K562 (cell line): ENCODE measurements around the gene FMNL2. TPM values are rescaled to one million over a fixed set of nuclear protein-coding genes. Genes with fewer than 3 reads are reported as not detected.

Experiments used
- ATAC-seq: fragments of 200-7000 bp; cut with Tn5 transposase; 3 replicates; pipeline ENCODE4 v1.9.1; 2020; ENCODE audit warnings: moderate library complexity
- BruUV-seq: library from RNA; stranded (reverse); fragments of 400-500 nt; replicated peaks from 2 replicates; lab custom pipeline; 2021; lab: Mats Ljungman, UMichigan
- CTCF ChIA-PET: fragments of 300-600 bp; formaldehyde crosslinking; extraction: SDS; loops from one replicate; lab custom pipeline; 2021; ENCODE audit warnings: low intra/inter-chr PET ratio; lab: Yijun Ruan, JAX
- POLR2A ChIA-PET: fragments of 300-600, 350-650 bp; sonication (Branson Sonifier 250); formaldehyde crosslinking; extraction: SDS; loops from one replicate; lab custom pipeline; 2021; ENCODE audit warnings: antibody characterized with exemption, inconsistent platforms; lab: Yijun Ruan, JAX
- DNase-seq, 4 experiments: peaks; one replicate each; pipeline versions ENCODE4 v3.0.0 to v3.0.0-alpha.2; 2011 to 2018; ENCODE audit warnings: low spot score in 3 of 4, mixed read lengths in 3 of 4; ENCODE audit errors: extremely low read depth in 1 of 4
- FAIRE-seq: peaks from 2 replicates; lab custom pipeline; 2011; peaks lifted over from hg19 to GRCh38; lab: Jason Lieb, UNC
- H2AFZ ChIP-seq: 2 replicates; pipeline ENCODE4 v1.6.0; 2011; ENCODE audit warnings: low read depth, low read length, control low read depth, inconsistent platforms
- H3K27ac ChIP-seq: fragments of 200-600 bp; 3 replicates; pipeline ENCODE4 v1.8.0; 2011; ENCODE audit warnings: low read depth, mild to moderate bottlenecking, control low read depth, inconsistent platforms, low read length, moderate library complexity, mixed read lengths; ENCODE audit errors: extremely low read depth
- H3K27me3 ChIP-seq, 2 experiments: fragments of 300-600 bp in 1 of 2; 2 replicates in 1 of 2; 3 replicates in 1 of 2; pipeline versions ENCODE4 v1.6.0 to v1.8.0; 2011; ENCODE audit warnings: inconsistent platforms in 2 of 2, low read length in 2 of 2, mild to moderate bottlenecking in 1 of 2, mixed read lengths in 1 of 2, moderate library complexity in 1 of 2; ENCODE audit not compliant: control insufficient read depth in 2 of 2, insufficient read depth in 2 of 2
- H3K36me3 ChIP-seq: fragments of 300-600 bp; 3 replicates; pipeline ENCODE4 v1.8.0; 2011; ENCODE audit warnings: mild to moderate bottlenecking, low read length, inconsistent platforms; ENCODE audit not compliant: control insufficient read depth, insufficient read depth
- H3K4me1 ChIP-seq, 2 experiments: fragments of 200-600 bp in 1 of 2; replicated peaks in 1 of 2; 2 replicates in 1 of 2; 3 replicates in 1 of 2; pipeline versions ENCODE4 v1.5.1 to v1.8.0; 2011; ENCODE audit warnings: inconsistent platforms in 2 of 2, low read length in 2 of 2, mild to moderate bottlenecking in 1 of 2, mixed read lengths in 1 of 2, moderate library complexity in 1 of 2; ENCODE audit not compliant: control insufficient read depth in 2 of 2, insufficient read depth in 2 of 2
- H3K4me2 ChIP-seq: 2 replicates; pipeline ENCODE4 v1.6.1; 2011; ENCODE audit warnings: low read length, control low read depth, inconsistent platforms, mixed read lengths; ENCODE audit not compliant: insufficient read depth
- H3K4me3 ChIP-seq: fragments of 200-600 bp; sonication (generic), shearing (Covaris generic); 2 replicates; pipeline ENCODE4 v1.5.1; 2016; ENCODE audit warnings: control low read depth, inconsistent platforms
- H3K79me2 ChIP-seq: fragments of 200-600 bp; 3 replicates; pipeline ENCODE4 v1.8.0; 2011; ENCODE audit warnings: low read length, inconsistent platforms; ENCODE audit not compliant: control insufficient read depth, insufficient read depth
- H3K9ac ChIP-seq, 2 experiments: 2 replicates each; pipeline versions ENCODE4 v1.6.0 to v1.6.1; 2011; ENCODE audit warnings: low read depth in 2 of 2, low read length in 2 of 2, control low read depth in 1 of 2, inconsistent platforms in 1 of 2, mild to moderate bottlenecking in 1 of 2, mixed read lengths in 1 of 2; ENCODE audit not compliant: insufficient read depth in 1 of 2
- H3K9me1 ChIP-seq: one replicate; pipeline ENCODE4 v1.6.0; 2011; ENCODE audit warnings: inconsistent platforms, mild to moderate bottlenecking, low read length, moderate library complexity; ENCODE audit not compliant: control insufficient read depth, insufficient read depth
- H3K9me3 ChIP-seq: replicated peaks from 2 replicates; pipeline ENCODE4 v1.5.1; 2011; ENCODE audit warnings: low read depth, low read length, inconsistent platforms; ENCODE audit not compliant: control insufficient read depth, insufficient read depth
- H4K20me1 ChIP-seq: replicated peaks from 2 replicates; pipeline ENCODE4 v1.6.1; 2011; ENCODE audit warnings: low read length, inconsistent platforms, mixed read lengths; ENCODE audit not compliant: control insufficient read depth, insufficient read depth
- E2F4 ChIP-seq: sonication (generic); formaldehyde crosslinking; IDR thresholded peaks from 2 replicates; pipeline ENCODE4 v1.8.0; 2022; ENCODE audit warnings: mild to moderate bottlenecking, low read depth, missing genetic modification reagents
- GABPA ChIP-seq: fragments of 200-800 bp; sonication (Bioruptor generic); conservative IDR thresholded peaks from 2 replicates; pipeline ENCODE4 v1.6.1; 2016; ENCODE audit warnings: low read depth, missing genetic modification characterization, missing compliant biosample characterization
- HNRNPH1 ChIP-seq: fragments of 200-400 bp; formaldehyde crosslinking; optimal IDR thresholded peaks from 2 replicates; pipeline ENCODE3; 2017; ENCODE audit warnings: low read depth, mild to moderate bottlenecking, low read length, moderate library complexity
- MECOM ChIP-seq: fragments of 250-450 bp; sonication (Bioruptor Pico); IDR thresholded peaks from 2 replicates; pipeline ENCODE4 v1.8.0; 2022; ENCODE audit warnings: inconsistent platforms
- POU5F1 ChIP-seq: fragments of 150-350 bp; IDR thresholded peaks from 2 replicates; pipeline ENCODE4 v1.6.1; 2014; ENCODE audit warnings: borderline replicate concordance, low read length, low read depth, mild to moderate bottlenecking; ENCODE audit not compliant: partially characterized antibody
- RAD21 ChIP-seq, 2 experiments: fragments of 250-450 bp in 1 of 2; fragments of 450-650 bp in 1 of 2; sonication (Bioruptor Pico) in 1 of 2; formaldehyde crosslinking in 1 of 2; IDR thresholded peaks in 1 of 2; conservative IDR thresholded peaks in 1 of 2; 2 replicates each; pipeline versions ENCODE4 v1.4.0 to v1.8.0; 2020 to 2022; ENCODE audit warnings: mild to moderate bottlenecking in 2 of 2, moderate library complexity in 1 of 2
- REST ChIP-seq, 2 experiments: fragments of 450-650 bp; formaldehyde crosslinking in 1 of 2; IDR thresholded peaks; 2 replicates each; pipeline versions ENCODE4 v1.4.0 to v1.6.1; 2014 to 2020; ENCODE audit warnings: mild to moderate bottlenecking in 2 of 2, borderline replicate concordance in 1 of 2, low read depth in 1 of 2
- TCF3 ChIP-seq: sonication (generic); formaldehyde crosslinking; IDR thresholded peaks from 2 replicates; pipeline ENCODE4 v1.4.0; 2020; ENCODE audit warnings: mild to moderate bottlenecking, missing genetic modification reagents
- USF2 ChIP-seq: sonication (generic); formaldehyde crosslinking; IDR thresholded peaks from 2 replicates; pipeline ENCODE4 v1.5.0; 2020; ENCODE audit warnings: missing genetic modification reagents
- WGBS: fragments of 100-300 bp; shearing (Covaris generic); methylation state at CpG from one replicate; pipeline ENCODE4 v1.1.6; 2016; ENCODE audit warnings: low coverage, mixed read lengths; ENCODE audit not compliant: insufficient coverage; ENCODE audit errors: missing lambda C conversion rate; 5-methylcytosine and 5-hydroxymethylcytosine counted together
- in situ Hi-C: fragments of 300-500 bp; cut with MboI; formaldehyde crosslinking; loops from 4 replicates; pipeline ENCODE4 v1.15.0; 2018; ENCODE audit warnings: inconsistent platforms, mixed read lengths
- intact Hi-C: fragments of 100-400 bp; cut with micrococcal nuclease; formaldehyde crosslinking; loops from 2 replicates; pipeline ENCODE4 v1.14.2; 2022
- polyA plus RNA-seq, 8 experiments: library from polyadenylated mRNA; depleted of rRNA in 4 of 8; stranded (reverse) in 5 of 8; unstranded in 3 of 8; fragments of >200 nt; fragmentation: Nextera tagmentation in 2 of 8; fragmentation: Illumina TruSeq in 1 of 8; extraction: Ambion mirVana in 2 of 8; extraction: Trizol in 1 of 8; gene quantifications; 2 replicates each; pipeline versions ENCODE4 v1.2.1 to v1.2.3, GENCODE V29; 2011 to 2014; ENCODE audit warnings: inconsistent platforms in 1 of 8, missing spikeins in 1 of 8
- total RNA-seq, 7 experiments: library from RNA; depleted of rRNA in 6 of 7; stranded (reverse); fragments of >200 nt in 6 of 7; fragmentation: Illumina TruSeq in 2 of 7; extraction: Trizol in 2 of 7; gene quantifications; 2 replicates each; pipeline versions ENCODE4 v1.2.1 to v1.2.3, GENCODE V29; 2011 to 2021; ENCODE audit warnings: low replicate concordance in 1 of 7

Gene FMNL2
- total and polyA plus RNA-seq, 9 of the 15 experiments (the other 6 are each of a cell fraction or from before 2014, with no cell fraction given) = 0.15 to 0.49 (median 0.24) TPM; not detected in 1

DNA sequence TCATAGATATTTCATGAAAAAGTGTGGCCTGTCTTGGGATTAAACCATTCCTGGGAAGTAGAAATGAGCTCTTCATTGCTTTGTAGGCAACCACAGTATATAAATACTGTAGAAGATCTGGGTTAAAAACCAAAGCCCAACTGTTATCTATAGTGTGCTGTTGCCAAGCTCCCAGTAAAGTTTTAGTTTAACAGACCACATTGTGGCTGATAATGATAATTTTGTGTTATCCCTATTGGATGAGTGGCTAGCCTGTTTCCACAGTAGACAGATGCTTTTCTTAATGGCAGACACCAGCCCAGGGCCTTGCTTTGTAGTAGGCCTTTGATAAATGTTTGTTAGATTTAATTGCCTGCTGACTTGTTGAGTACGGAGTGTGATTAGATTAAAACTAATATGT lies 52.1 kb downstream of the FMNL2 start:
- in situ Hi-C loops (no loop called here), intact Hi-C loops (no loop called here)
- no peak overlapping the region for H2AFZ ChIP-seq
- no peak overlapping the region for H3K4me2 ChIP-seq
- POLR2A ChIA-PET = interaction anchor here (0.7 kb wide), 1 partner anchor 8 kb away, joined by 3 read pairs; no protein-coding TSS in a partner anchor
- no peak for FAIRE-seq
- no TSS peak for BruUV-seq
- H3K36me3 ChIP-seq = no peaks in the 10 kb centered on the region
- TF ChIP-seq GABPA (tag) (no peak), RAD21 (CRISPR knock-in tag; conservative IDR thresholded peaks at IDR 0.05 in 1 of 2, IDR thresholded peaks at IDR 0.05 in 1 of 2) (no peak), REST (IDR thresholded peaks at IDR 0.05; ENCODE audit: borderline replicate concordance) (no peak), REST (CRISPR knock-in tag; IDR thresholded peaks at IDR 0.05; ENCODE audit: low read depth) (no peak), TCF3 (CRISPR knock-in tag) (no peak), E2F4 (no peak), POU5F1 (no peak), USF2 (CRISPR knock-in tag) (no peak), HNRNPH1 (no peak), MECOM (CRISPR knock-in tag) (no peak)
- no peak for ATAC-seq
- no peak for DNase-seq
- no peaks in the 10 kb centered on the region for H3K9me1 ChIP-seq
- H3K4me1 ChIP-seq = peaks cover 0 to 2% of the 10 kb centered on the region in 2 experiments; a peak in 1 of 5 replicates
- H3K79me2 ChIP-seq = no peaks in the 10 kb centered on the region
- peaks cover 5 to 16% of the 10 kb centered on the region in 2 experiments; a peak in 4 of 5 replicates for H3K27me3 ChIP-seq
- no peak overlapping the region for H3K27ac ChIP-seq
- H3K9ac ChIP-seq = no peak overlapping the region
- CTCF ChIA-PET = no interaction called here
- WGBS = 0% methylated on average over 1 of the region's 1 CpG
- no peaks in the 10 kb centered on the region for H4K20me1 ChIP-seq
- no peaks in the 10 kb centered on the region for H3K9me3 ChIP-seq
- H3K4me3 ChIP-seq = no peak overlapping the region
